Spleen (tissue), 13 donors: ENCODE results near the gene FLRT1. TPM values are rescaled to one million over a fixed set of nuclear protein-coding genes. Genes with fewer than 3 reads are reported as not detected.

ENCODE experiments used
- DNase-seq: peaks from one replicate; pipeline ENCODE4 v3.0.0-alpha.2; 2020
- H3K27ac ChIP-seq, 8 donors: fragments of 200-600 bp; sonication (generic) in 7 of 8; 1 replicate in 4 of 8; 2 replicates in 4 of 8; pipeline versions ENCODE4 v1.5.0 to v1.8.0; 2016 to 2021; ENCODE audit warnings: inconsistent platforms in 4 of 8, mild to moderate bottlenecking in 4 of 8, moderate library complexity in 1 of 8
- H3K27me3 ChIP-seq, 7 donors: fragments of 200-600 bp; sonication (generic) in 6 of 7; replicated peaks in 1 of 7; 1 replicate in 4 of 7; 2 replicates in 3 of 7; pipeline versions ENCODE4 v1.5.0 to v1.8.0; 2016 to 2021; ENCODE audit warnings: inconsistent platforms in 3 of 7, mild to moderate bottlenecking in 1 of 7
- H3K36me3 ChIP-seq, 6 donors: fragments of 200-600 bp; sonication (generic) in 5 of 6; 1 replicate in 4 of 6; 2 replicates in 2 of 6; pipeline versions ENCODE4 v1.5.0 to v1.8.0; 2016 to 2021; ENCODE audit warnings: inconsistent platforms in 2 of 6
- H3K4me1 ChIP-seq, 6 donors: fragments of 200-600 bp; sonication (generic) in 5 of 6; 1 replicate in 3 of 6; 2 replicates in 3 of 6; pipeline versions ENCODE4 v1.5.0 to v1.8.0; 2016 to 2021; ENCODE audit warnings: inconsistent platforms in 3 of 6
- H3K4me3 ChIP-seq, 8 donors: fragments of 200-600 bp; sonication (generic) in 7 of 8; 1 replicate in 4 of 8; 2 replicates in 4 of 8; pipeline versions ENCODE4 v1.5.0 to v1.8.0; 2016 to 2021; ENCODE audit warnings: inconsistent platforms in 4 of 8, mild to moderate bottlenecking in 4 of 8, moderate library complexity in 2 of 8
- H3K9me3 ChIP-seq, 8 donors: fragments of 200-600 bp; sonication (generic) in 7 of 8; 1 replicate in 4 of 8; 2 replicates in 4 of 8; pipeline versions ENCODE4 v1.5.0 to v1.8.0; 2016 to 2021; ENCODE audit warnings: inconsistent platforms in 4 of 8
- POLR2A ChIP-seq, 3 donors: fragments of 450-650 bp; IDR thresholded peaks; one replicate each; pipeline ENCODE4 v1.5.1; 2017; ENCODE audit warnings: antibody characterized with exemption in 3 of 3, mild to moderate bottlenecking in 1 of 3
- POLR2AphosphoS5 ChIP-seq, 3 donors: sonication (generic); formaldehyde crosslinking; IDR thresholded peaks; one replicate each; pipeline ENCODE4 v1.5.1; 2017; ENCODE audit warnings: antibody characterized with exemption in 3 of 3
- WGBS, 5 donors: extraction: QIAGEN DNeasy Blood & Tissue Kit in 3 of 5; methylation state at CpG; one replicate each; pipeline versions ENCODE4 v1.1.5 to v1.1.7; 2013 to 2018; 5-methylcytosine and 5-hydroxymethylcytosine counted together
- intact Hi-C: fragments of 100-400 bp; cut with DNase I; formaldehyde crosslinking; loops from one replicate; pipeline ENCODE4 v1.15.0; 2023; ENCODE audit warnings: low total_unique reads
- long read RNA-seq, 2 donors: transcript quantifications; one replicate each; lab custom pipeline, GENCODE V29; 2026
- polyA plus RNA-seq, 3 donors: library from polyadenylated mRNA; stranded (reverse); fragments of 200-250 nt; gene quantifications; one replicate each; pipeline ENCODE4 v1.2.1, GENCODE V29; 2013
- total RNA-seq, 7 donors: library from RNA; depleted of rRNA in 3 of 7; stranded (reverse); fragments of >200 nt in 3 of 7; fragmentation: NEBNext Ultra II Directional in 4 of 7; extraction: Animal tissue kit (Norgen Biotek cat#: 25700) in 4 of 7; gene quantifications; one replicate each; pipeline versions ENCODE4 v1.1.0 to v1.2.1, GENCODE V29; 2016 to 2021
- TF ChIP-seq, protein P1 (sequence below), 11 experiments: fragments of 200-600 bp in 7 of 11; fragments of 450-650 bp in 4 of 11; sonication (generic) in 4 of 11; IDR thresholded peaks in 8 of 11; conservative IDR thresholded peaks in 3 of 11; 1 replicate in 7 of 11; 2 replicates in 4 of 11; pipeline versions ENCODE4 v1.4.0 to v1.8.0; 2016 to 2021; ENCODE audit warnings: antibody characterized with exemption in 11 of 11, inconsistent platforms in 4 of 11, mild to moderate bottlenecking in 1 of 11
- donor health status: healthy with polysubstance abuse.
- donor health status: DM: no; HTN: no; CAD: no; lungs with moderate emphysema.
- donor health status: DM: no; HTN: no; CAD: no.
- donor health status: Bipolar disorder and iron deficiency.
- donor health status: healthy.
- donor health status: DM: no; HTN: no; CAD: no.
- donor health status: DM: yes; HTN: yes; CAD: no.

The FLRT1 gene, protein sequence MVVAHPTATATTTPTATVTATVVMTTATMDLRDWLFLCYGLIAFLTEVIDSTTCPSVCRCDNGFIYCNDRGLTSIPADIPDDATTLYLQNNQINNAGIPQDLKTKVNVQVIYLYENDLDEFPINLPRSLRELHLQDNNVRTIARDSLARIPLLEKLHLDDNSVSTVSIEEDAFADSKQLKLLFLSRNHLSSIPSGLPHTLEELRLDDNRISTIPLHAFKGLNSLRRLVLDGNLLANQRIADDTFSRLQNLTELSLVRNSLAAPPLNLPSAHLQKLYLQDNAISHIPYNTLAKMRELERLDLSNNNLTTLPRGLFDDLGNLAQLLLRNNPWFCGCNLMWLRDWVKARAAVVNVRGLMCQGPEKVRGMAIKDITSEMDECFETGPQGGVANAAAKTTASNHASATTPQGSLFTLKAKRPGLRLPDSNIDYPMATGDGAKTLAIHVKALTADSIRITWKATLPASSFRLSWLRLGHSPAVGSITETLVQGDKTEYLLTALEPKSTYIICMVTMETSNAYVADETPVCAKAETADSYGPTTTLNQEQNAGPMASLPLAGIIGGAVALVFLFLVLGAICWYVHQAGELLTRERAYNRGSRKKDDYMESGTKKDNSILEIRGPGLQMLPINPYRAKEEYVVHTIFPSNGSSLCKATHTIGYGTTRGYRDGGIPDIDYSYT
- total RNA-seq (under 1 TPM in 5 of 7 donors, not detected in 2; 0.10 to 0.51 (median 0.17) TPM), polyA plus RNA-seq (under 1 TPM in 2 of 3 donors, not detected in 1; 0.03 to 0.16 TPM)
- long read RNA-seq, donor 1 = 0 reads
- long read RNA-seq, donor 2 = 0 reads

DNA sequence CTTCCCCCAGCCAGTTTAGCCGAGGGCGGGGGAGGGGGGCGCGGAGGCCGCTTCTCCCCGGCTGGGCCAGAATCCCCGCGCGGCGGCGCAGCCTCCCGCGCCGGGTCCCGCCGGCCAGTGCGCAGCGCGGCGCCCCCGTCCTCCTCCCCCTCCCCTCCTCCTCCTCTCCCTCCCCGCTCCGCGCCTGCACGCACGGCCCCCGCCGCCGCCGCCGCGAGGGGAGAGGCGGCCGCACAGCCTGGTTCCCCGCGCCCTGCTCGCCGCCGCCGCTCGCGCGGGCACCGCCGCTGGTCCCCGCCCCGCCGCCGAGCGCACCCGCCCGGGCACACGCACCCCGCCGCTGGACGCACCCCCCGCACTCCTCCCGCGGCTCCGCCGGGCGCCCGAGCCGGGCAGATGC is at the start of gene FLRT1:
FLRT1 (plus strand) TSS at position 356 of the 400 bp plus-strand sequence. CDS start 80,337 bp downstream, outside the sequence.
- TF ChIP-seq POLR2A (IDR thresholded peaks at IDR 0.05) (no peak), POLR2AphosphoS5 (IDR thresholded peaks at IDR 0.05) (no peak)
- TF ChIP-seq, protein P1, sequence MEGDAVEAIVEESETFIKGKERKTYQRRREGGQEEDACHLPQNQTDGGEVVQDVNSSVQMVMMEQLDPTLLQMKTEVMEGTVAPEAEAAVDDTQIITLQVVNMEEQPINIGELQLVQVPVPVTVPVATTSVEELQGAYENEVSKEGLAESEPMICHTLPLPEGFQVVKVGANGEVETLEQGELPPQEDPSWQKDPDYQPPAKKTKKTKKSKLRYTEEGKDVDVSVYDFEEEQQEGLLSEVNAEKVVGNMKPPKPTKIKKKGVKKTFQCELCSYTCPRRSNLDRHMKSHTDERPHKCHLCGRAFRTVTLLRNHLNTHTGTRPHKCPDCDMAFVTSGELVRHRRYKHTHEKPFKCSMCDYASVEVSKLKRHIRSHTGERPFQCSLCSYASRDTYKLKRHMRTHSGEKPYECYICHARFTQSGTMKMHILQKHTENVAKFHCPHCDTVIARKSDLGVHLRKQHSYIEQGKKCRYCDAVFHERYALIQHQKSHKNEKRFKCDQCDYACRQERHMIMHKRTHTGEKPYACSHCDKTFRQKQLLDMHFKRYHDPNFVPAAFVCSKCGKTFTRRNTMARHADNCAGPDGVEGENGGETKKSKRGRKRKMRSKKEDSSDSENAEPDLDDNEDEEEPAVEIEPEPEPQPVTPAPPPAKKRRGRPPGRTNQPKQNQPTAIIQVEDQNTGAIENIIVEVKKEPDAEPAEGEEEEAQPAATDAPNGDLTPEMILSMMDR (IDR thresholded peaks at IDR 0.05 in 8 of 11, conservative IDR thresholded peaks at IDR 0.05 in 3 of 11) = no peak
- 0 to 3% (median 1%) methylated on average over 8 to 56 of the region's 64 CpGs; no CpG with 5 or more reads in 1 of the 5 donors for WGBS, 5 donors
- Histone ChIP-seq H3K36me3 (no peaks in the 10 kb centered on the region), H3K4me1 (peaks cover 15 to 31% (median 18%) of the 10 kb centered on the region in 6 donors), H3K27ac (no peak within 1 kb of the TSS), H3K9me3 (no peaks in the 10 kb centered on the region), H3K4me3 (peak within 1 kb of the TSS in 6 of 8 donors; percentile 23 to 60 (median 30)), H3K27me3 (peaks cover 0 to 78% (median 50%) of the 10 kb centered on the region in 7 donors)
- DNase-seq = no peak
- intact Hi-C loops = no loop called here

DNA sequence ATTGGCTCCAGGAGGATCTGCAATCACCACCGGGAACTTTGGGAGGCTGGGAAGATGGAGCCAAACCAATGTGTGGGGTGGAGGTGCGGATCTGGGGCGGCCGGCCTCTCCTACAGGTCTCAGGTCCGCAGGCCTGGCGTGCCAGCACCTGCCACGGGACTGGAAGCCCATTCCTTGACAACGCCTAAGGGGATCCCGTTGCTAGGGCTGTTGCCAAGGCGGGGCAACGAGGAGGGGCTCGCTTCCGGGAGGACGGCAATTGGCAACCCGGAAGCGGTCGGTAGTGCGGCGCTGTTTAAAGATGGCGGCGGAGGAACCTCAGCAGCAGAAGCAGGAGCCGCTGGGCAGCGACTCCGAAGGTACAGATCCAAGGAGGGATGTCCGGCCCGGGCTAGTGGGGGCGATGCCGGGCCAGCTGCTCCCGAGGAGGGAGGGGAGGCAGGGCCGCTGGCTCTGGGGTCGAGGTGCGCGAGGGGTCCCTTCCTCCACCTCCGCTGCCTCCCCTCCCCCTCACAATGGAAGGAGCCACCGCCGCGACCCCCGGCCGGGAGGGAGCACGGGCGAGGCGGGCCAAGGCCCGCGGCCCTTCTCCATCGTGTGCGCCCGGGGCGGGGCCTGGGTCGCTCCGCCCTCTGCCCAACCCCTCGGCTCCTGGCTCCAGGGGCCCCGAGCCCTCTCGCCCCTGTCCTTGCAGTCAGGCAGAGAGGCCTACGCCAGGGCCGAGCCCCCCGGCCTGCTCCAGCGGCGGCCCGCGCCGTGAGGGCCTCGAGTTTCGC is 49.4 kb upstream of the FLRT1 start, which contains the start of gene OTUB1:
OTUB1 (plus strand) TSS at position 283 of the 776 bp plus-strand sequence; CDS start at position 302, 19 bp downstream.
- H3K4me1 ChIP-seq = peaks cover 11 to 68% (median 41%) of the 10 kb centered on the region in 6 donors
- peak; percentile 97 for DNase-seq
- H3K36me3 ChIP-seq = peaks cover 3 to 36% (median 32%) of the 10 kb centered on the region in 6 donors
- peak in 1 of 3 donors; percentile 15 for TF ChIP-seq POLR2A (IDR thresholded peaks at IDR 0.05)
- TF ChIP-seq, protein P1 (IDR thresholded peaks at IDR 0.05 in 8 of 11, conservative IDR thresholded peaks at IDR 0.05 in 3 of 11) = peak in 3 of 11 experiments; percentile 4 to 22 (median 16)
- TF ChIP-seq POLR2AphosphoS5 (IDR thresholded peaks at IDR 0.05) = peak; percentile 85 to 90 (median 89)
- no peaks in the 10 kb centered on the region for H3K27me3 ChIP-seq
- 0 to 1% (median 0%) methylated on average over 13 to 63 of the region's 63 CpGs for WGBS, 5 donors
- intact Hi-C loops = no loop called here
- H3K9me3 ChIP-seq = no peaks in the 10 kb centered on the region
- H3K27ac ChIP-seq = peak within 1 kb of the TSS; percentile 81 to 96 (median 92)
- H3K4me3 ChIP-seq = peak within 1 kb of the TSS; percentile 89 to 100 (median 98)

DNA sequence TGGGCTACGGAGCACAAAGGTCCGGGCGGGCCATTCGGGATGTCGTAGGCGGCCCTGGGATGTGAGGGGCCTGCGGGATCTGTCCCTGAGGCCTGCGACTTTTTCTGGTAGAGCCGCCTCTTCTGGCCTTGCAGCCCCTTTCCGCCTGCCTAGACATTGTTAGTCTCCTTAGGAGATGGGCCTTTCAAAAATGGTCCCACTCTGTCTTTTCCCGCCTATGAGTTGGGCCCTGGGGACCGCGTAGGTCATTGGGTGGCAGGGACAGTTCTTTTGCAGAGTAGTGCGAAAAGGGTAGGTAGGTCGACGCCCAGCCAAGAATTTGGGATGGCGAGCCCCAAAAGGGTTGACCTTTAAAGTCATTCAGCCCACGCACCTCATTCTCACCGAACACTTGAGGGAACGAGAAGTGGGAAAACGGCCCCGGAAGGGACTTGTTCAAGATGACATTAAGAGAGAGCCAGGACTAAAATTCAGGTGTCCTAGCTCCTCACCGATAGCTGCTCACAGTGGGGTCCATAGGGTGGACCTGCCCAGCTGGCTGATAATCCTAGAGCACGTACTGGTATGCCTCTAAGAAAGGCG is 48.7 kb upstream of the FLRT1 start:
- peaks cover 11 to 61% (median 35%) of the 10 kb centered on the region in 6 donors for H3K4me1 ChIP-seq
- H3K27ac ChIP-seq = peak overlapping the region; percentile 81 to 96 (median 92)
- no peak for DNase-seq
- H3K27me3 ChIP-seq = no peaks in the 10 kb centered on the region
- 44 to 83% (median 51%) methylated on average over 12 to 25 of the region's 25 CpGs for WGBS, 5 donors
- H3K36me3 ChIP-seq = peaks cover 3 to 43% (median 38%) of the 10 kb centered on the region in 6 donors
- peak overlapping the region; percentile 89 to 100 (median 98) for H3K4me3 ChIP-seq
- TF ChIP-seq, protein P1 (IDR thresholded peaks at IDR 0.05 in 8 of 11, conservative IDR thresholded peaks at IDR 0.05 in 3 of 11) = no peak
- TF ChIP-seq POLR2AphosphoS5 (IDR thresholded peaks at IDR 0.05) (no peak), POLR2A (IDR thresholded peaks at IDR 0.05) (no peak)
- intact Hi-C loops = no loop called here
- no peaks in the 10 kb centered on the region for H3K9me3 ChIP-seq
